ENCODE data around the gene KRT37. TPM values are rescaled to one million over a fixed set of nuclear protein-coding genes. Genes with fewer than 3 reads are reported as not detected.

KRT37 gene
- not detected for total RNA-seq

DNA sequence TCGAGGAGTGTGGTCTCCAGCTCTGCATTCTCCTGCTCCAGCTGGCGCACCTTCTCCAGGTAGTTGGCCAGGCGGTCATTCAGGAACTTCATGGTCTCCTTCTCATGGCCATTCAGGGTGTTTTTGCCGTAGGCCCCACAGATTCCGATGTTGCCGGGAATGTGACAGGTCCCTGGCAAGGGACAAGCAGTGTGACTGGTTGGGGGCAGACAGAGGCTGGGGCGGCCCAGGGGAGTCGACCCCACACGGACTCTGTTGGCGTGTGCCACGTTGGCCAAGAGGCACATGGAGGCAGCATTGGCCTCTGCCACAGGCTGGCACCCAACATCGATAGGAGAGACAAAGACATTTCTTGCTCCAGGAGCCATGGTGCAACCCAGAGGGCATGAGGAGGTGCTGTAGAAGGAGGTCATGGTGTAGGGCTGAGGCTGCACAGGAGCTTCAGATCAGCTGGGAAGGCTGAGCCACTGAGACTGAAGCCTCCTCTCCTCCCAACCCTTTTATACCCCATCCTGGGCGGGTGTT, at the start of gene KRT37:
TSS of gene KRT37 (minus strand) at position 475 of the 525 bp plus-strand sequence. CDS start at position 413, 62 bp downstream.
- no peak for ATAC-seq (replicated peaks)
- Mint-ChIP-seq H3K27me3 (no peaks in the 10 kb centered on the region), H3K36me3 (ENCODE audit: low read depth) (no peaks in the 10 kb centered on the region), H3K9me3 (no peaks in the 10 kb centered on the region), H3K4me3 (no peak within 1 kb of the TSS), H3K4me1 (peaks cover 4% of the 10 kb centered on the region), H3K27ac (peak within 1 kb of the TSS; percentile 6)

DNA sequence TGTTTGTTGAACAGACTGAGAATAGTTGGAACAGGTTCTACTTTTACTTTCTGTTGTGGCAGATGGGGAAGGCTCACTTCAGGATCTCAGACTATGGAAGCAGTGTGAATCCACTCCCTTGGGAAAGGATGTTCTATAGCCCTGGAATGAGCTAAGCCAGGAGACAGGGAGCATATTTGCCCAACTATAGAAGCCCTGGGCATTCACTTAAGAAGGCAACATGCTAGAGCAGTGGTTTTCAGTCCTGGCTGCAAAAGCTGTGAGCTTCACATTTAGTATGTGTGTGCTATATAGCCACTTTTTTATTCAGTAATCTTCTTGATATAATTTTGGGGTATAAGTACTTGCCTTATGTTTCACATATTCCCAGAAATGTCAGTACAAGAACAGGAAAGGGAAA, 44.0 kb upstream of the KRT37 start:
- no peak for ATAC-seq (replicated peaks)
- Mint-ChIP-seq H3K36me3 (ENCODE audit: low read depth) (no peaks in the 10 kb centered on the region), H3K27me3 (no peaks in the 10 kb centered on the region), H3K4me3 (no peak overlapping the region), H3K27ac (no peak overlapping the region), H3K4me1 (no peaks in the 10 kb centered on the region), H3K9me3 (peaks cover 4% of the 10 kb centered on the region)

DNA sequence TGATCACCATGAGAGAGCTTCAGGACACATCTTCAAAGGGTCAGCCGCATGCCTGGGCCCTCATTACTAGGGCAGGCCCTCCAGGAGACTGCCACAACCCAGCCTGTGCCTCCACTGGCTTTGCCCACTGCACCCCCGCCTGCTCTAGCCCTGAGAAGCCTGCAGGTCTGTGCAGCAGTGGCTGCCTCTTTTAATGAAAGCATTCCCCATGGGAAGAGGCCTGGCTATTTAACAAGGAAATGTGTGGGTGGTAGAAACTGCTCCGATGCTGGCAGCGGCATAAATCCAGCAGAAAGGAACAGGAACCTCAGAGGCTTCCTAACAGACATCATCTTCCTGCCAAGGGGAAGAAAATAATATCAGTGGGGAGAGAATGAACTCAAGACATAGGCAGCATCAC, 43.2 kb upstream of the KRT37 start:
- H3K27me3 Mint-ChIP-seq = no peaks in the 10 kb centered on the region
- no peak for ATAC-seq (replicated peaks)

DNA sequence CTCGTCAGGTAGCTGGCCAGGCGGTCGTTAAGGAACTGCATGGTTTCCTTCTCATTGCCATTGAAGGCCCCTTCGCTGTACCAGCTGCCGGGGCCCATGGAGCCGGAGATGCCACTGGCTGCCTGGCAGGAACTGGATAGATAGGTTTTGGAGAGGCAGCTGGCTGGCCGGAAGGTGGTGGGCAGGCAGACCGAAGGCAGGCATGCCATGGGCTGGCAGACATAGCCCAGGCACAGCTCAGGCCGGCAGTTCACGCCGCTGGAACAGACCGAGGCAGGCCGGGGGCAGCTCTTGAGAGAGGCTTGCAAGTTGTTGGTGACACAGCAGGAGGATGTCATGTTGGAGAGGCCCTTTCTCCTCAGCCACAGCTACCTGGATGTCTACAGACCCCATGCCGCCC, 42.6 kb upstream of the KRT37 start, which contains the start of gene KRT32:
TSS of gene KRT32 (minus strand) at position 399 of the 400 bp plus-strand sequence. CDS start at position 338, 61 bp downstream.
- no peak within 1 kb of the TSS for H3K4me3 Mint-ChIP-seq
- no peaks in the 10 kb centered on the region for H3K4me1 Mint-ChIP-seq
- ATAC-seq (replicated peaks) = no peak
- no peaks in the 10 kb centered on the region for H3K27me3 Mint-ChIP-seq
- H3K27ac Mint-ChIP-seq = no peak within 1 kb of the TSS
- H3K9me3 Mint-ChIP-seq = peaks cover 4% of the 10 kb centered on the region
- H3K36me3 Mint-ChIP-seq (ENCODE audit: low read depth) = no peaks in the 10 kb centered on the region

More for the DNA sequence above, 43.2 kb upstream of the KRT37 start:
- H3K4me3 Mint-ChIP-seq = no peak overlapping the region
- peaks cover 4% of the 10 kb centered on the region for H3K9me3 Mint-ChIP-seq
- no peak overlapping the region for H3K27ac Mint-ChIP-seq
- no peaks in the 10 kb centered on the region for H3K36me3 Mint-ChIP-seq (ENCODE audit: low read depth)
- no peaks in the 10 kb centered on the region for H3K4me1 Mint-ChIP-seq

DNA sequence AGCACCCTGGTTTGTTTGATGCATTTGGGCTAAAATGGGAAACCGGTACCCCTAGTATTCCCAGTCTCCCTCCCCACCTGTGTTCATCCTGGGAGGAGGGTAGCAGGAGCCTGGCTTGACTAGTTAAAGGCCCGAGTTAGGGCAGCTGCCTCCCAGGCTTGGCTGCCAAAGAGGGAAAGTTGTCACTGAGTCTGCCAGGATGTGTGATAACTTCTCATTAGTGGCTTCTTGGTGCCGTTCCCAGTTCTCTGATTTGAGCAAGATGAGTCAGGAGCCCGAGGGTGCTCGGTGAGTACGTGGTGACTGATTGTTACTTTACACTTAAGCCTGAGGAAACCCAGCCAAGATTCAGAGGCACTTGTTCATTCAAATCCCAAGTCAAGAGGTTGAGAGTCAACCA, 40.3 kb upstream of the KRT37 start:
- no peaks in the 10 kb centered on the region for H3K27me3 Mint-ChIP-seq
- peak; percentile 37 for ATAC-seq (replicated peaks)
- H3K27ac Mint-ChIP-seq = no peak overlapping the region

DNA sequence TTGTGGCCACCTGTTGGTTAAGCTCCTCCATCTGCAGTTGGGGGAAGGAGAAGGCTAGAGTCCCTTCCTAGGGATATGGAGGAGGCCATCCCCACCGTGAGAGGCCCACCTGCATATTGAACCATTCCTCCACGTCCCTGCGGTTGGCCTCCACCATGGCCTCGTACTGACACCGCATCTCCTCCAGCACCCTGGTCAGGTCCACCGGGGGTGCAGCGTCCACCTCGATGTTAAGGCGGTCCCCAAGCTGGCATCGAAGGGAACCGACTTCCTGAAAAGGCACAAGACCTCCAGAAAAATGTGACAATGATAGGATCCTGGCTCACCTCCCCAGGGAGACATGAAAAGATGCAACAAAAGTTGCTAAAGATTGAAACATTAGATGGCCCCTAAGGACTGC, 39.8 kb upstream of the KRT37 start:
- Mint-ChIP-seq H3K4me3 (no peak overlapping the region), H3K9me3 (peaks cover 4% of the 10 kb centered on the region), H3K27ac (no peak overlapping the region), H3K27me3 (no peaks in the 10 kb centered on the region), H3K4me1 (no peaks in the 10 kb centered on the region), H3K36me3 (ENCODE audit: low read depth) (no peaks in the 10 kb centered on the region)
- no peak for ATAC-seq (replicated peaks)

More for the DNA sequence above, 40.3 kb upstream of the KRT37 start:
- Mint-ChIP-seq H3K36me3 (ENCODE audit: low read depth) (no peaks in the 10 kb centered on the region), H3K9me3 (peaks cover 4% of the 10 kb centered on the region), H3K4me1 (no peaks in the 10 kb centered on the region), H3K4me3 (no peak overlapping the region)

DNA sequence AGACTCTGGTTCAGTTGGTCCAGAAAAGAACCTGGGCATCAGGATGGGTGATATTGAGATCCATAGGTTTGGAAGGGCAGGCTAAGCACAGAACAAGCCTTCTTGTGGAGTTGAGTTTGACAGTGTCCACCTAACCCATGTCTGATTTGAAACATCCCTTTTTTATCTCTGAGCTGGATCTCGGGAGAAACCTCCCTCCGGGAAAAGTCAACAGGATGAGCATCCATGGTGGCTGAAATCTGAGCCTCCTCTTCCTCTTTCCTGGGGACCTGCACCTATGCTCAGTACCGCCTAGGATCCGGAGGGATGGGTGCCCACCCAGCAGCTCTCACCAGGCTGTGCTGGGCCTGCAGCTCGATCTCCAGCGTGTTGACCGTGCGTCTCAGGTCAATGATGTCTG, 39.4 kb upstream of the KRT37 start:
- ATAC-seq (replicated peaks) = no peak
- Mint-ChIP-seq H3K27me3 (no peaks in the 10 kb centered on the region), H3K27ac (no peak overlapping the region), H3K4me3 (no peak overlapping the region), H3K4me1 (no peaks in the 10 kb centered on the region), H3K9me3 (peaks cover 4% of the 10 kb centered on the region), H3K36me3 (ENCODE audit: low read depth) (no peaks in the 10 kb centered on the region)

DNA sequence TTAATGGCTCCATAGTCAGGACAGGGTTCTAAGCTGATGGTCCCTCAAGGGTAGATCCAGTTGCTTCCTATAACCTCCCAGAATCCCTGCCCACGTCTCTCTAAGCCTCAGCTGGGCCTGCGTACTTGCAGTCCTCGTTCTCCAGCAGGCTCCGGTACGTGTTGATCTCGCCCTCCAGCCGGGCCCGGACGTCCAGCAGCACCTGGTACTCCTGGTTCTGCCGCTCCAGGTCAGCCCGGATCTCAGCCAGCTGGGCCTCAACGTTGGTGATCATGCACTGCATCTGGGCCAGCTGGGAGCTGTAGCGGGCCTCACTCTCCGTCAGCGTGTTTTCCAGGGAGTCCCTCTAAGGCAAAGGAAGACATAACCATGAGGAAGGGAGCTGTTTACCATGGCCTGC, 38.3 kb upstream of the KRT37 start:
- Mint-ChIP-seq H3K4me1 (no peaks in the 10 kb centered on the region), H3K27me3 (no peaks in the 10 kb centered on the region), H3K36me3 (ENCODE audit: low read depth) (no peaks in the 10 kb centered on the region), H3K27ac (no peak overlapping the region), H3K4me3 (no peak overlapping the region), H3K9me3 (no peaks in the 10 kb centered on the region)
- no peak for ATAC-seq (replicated peaks)

DNA sequence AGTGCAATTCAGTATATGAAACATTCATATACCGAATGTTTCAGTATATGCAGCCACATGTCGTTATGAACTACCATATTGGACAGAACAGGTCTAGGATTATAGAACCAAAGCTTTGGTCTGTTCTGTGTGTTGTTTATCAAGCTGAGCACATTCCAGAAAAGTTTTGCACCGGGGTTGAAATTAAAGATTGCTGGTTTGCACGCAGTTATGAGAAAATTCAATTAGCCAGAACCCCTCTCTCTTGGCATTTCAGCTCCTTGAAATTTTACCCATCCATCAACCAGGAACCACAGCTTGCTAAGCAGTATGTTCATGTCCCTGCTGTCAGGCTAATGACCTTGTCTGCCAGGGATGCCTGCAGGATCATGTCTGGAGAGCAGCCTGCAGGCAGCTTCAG, 33.3 kb upstream of the KRT37 start:
- H3K9me3 Mint-ChIP-seq = no peaks in the 10 kb centered on the region
- H3K4me1 Mint-ChIP-seq = no peaks in the 10 kb centered on the region
- ATAC-seq (replicated peaks) = no peak
- H3K27me3 Mint-ChIP-seq = no peaks in the 10 kb centered on the region
- no peaks in the 10 kb centered on the region for H3K36me3 Mint-ChIP-seq (ENCODE audit: low read depth)
- H3K27ac Mint-ChIP-seq = peak overlapping the region; percentile 29
- H3K4me3 Mint-ChIP-seq = no peak overlapping the region

DNA sequence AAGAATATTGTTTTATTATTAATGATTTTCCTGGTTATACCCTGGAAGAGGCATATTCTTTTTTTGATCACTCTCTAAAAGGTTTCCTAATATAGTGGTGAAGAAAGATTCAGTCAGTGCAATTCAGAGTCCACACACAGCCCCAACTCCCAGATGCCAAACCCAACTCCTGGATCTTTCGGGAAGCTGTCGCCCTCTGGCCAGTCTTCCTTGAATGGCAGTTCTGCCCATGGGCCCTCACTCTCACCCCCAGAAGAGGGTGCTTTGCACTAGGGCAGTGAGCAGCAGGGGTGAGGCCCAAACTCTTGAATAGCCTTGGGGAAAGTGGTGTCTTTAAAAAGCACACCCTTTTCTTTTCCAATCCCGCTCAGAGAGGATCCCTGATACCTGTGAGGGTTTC, 31.8 kb upstream of the KRT37 start:
- Mint-ChIP-seq H3K27ac (no peak overlapping the region), H3K4me1 (no peaks in the 10 kb centered on the region), H3K27me3 (peaks cover 2% of the 10 kb centered on the region), H3K9me3 (no peaks in the 10 kb centered on the region), H3K4me3 (no peak overlapping the region), H3K36me3 (ENCODE audit: low read depth) (no peaks in the 10 kb centered on the region)
- no peak for ATAC-seq (replicated peaks)

DNA sequence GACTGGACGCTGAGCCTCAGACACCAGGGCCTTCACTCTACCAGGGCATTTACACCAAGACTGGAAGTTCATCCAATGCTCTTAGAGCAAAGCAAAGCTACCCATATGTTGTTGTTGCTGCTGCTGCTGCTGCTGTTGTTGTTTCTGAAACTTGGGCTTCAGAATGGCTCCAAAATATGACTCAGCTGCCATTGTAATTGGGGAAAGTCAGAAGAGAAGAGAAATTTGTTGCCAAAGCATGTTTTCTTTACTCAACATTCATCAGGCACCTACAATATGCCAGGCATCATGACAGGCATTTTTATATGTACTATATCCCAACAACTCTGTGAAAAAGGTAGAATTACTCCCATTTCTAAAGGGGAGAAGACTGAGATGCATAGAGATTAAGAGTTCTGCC, 30.9 kb upstream of the KRT37 start:
- Mint-ChIP-seq H3K27me3 (peaks cover 4% of the 10 kb centered on the region), H3K4me3 (no peak overlapping the region), H3K4me1 (no peaks in the 10 kb centered on the region), H3K27ac (peak overlapping the region; percentile 6), H3K9me3 (no peaks in the 10 kb centered on the region), H3K36me3 (ENCODE audit: low read depth) (no peaks in the 10 kb centered on the region)
- no peak for ATAC-seq (replicated peaks)

DNA sequence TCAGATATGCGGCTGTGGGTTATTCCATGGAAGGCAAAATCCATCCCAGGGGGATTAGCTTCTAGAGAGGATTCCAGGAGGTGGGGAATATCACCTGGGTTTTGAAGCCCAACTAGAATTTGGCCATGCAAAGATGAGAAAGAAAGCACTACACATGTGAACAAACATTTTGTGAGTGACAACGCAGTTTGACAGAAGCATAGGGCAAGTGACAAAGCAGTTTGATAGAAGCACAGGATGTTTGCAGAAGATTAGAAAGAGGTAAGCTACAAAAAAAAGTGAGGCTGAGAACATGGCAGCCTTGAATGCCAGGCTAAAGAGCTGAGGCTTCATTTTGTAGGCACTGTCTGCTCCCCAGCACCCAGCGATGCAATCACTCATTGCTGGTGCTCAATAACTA, 28.7 kb upstream of the KRT37 start:
- Mint-ChIP-seq H3K27me3 (peaks cover 9% of the 10 kb centered on the region), H3K4me3 (no peak overlapping the region), H3K4me1 (no peaks in the 10 kb centered on the region), H3K9me3 (no peaks in the 10 kb centered on the region), H3K27ac (no peak overlapping the region), H3K36me3 (ENCODE audit: low read depth) (no peaks in the 10 kb centered on the region)
- ATAC-seq (replicated peaks) = no peak

DNA sequence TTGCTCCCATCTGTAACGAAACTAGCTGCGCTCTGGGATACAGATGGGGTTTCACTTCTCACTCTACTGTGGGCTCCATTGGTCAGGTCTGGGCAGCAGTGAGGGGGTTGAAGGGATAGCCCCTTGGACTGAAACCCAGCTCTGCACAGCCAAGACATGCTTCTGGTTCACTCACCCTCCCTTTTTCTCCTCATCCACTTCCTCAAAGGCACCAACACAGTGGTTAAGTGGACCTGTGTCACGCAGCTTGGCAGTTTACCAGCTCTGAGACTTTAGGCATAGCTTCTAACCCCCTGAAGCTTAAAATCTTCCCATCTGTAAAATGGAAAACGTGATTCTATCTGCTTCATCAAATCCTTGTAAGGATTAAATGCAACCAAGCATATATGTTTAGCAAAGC, 27.9 kb upstream of the KRT37 start:
- no peak overlapping the region for H3K4me3 Mint-ChIP-seq
- H3K27me3 Mint-ChIP-seq = peaks cover 9% of the 10 kb centered on the region

DNA sequence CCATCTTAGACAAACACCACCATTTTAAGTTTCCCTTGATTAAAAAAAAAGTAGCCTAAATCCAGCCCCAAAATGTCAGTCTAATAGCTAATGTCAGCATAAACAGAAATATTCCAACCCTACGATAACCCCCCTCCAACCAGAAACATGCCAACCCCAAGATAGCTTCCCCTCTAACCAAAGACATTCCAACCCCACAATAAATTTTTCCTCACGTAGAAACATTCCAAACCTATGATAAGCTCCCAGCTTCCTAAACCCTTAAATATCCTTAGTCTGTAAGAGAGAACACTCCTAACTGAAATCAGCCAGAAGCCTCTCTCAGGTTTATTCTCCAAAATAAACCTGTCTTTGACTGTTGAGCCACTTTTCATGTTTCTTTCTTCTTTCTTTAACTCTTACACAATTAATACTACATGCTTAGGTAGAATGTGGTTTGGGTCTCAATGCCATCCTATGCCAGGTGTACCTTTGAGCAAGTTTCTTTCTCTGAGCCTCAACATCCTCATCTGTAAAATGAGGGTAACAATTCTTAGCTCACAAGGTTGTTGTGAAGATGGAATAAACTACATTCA, 26.9 kb upstream of the KRT37 start:
- Mint-ChIP-seq H3K27ac (no peak overlapping the region), H3K9me3 (no peaks in the 10 kb centered on the region), H3K4me1 (no peaks in the 10 kb centered on the region), H3K36me3 (ENCODE audit: low read depth) (no peaks in the 10 kb centered on the region), H3K4me3 (no peak overlapping the region), H3K27me3 (peaks cover 9% of the 10 kb centered on the region)
- ATAC-seq (replicated peaks) = no peak

More for the DNA sequence above, 27.9 kb upstream of the KRT37 start:
- no peak for ATAC-seq (replicated peaks)
- H3K27ac Mint-ChIP-seq = no peak overlapping the region
- H3K36me3 Mint-ChIP-seq (ENCODE audit: low read depth) = no peaks in the 10 kb centered on the region
- H3K4me1 Mint-ChIP-seq = no peaks in the 10 kb centered on the region
- no peaks in the 10 kb centered on the region for H3K9me3 Mint-ChIP-seq

DNA sequence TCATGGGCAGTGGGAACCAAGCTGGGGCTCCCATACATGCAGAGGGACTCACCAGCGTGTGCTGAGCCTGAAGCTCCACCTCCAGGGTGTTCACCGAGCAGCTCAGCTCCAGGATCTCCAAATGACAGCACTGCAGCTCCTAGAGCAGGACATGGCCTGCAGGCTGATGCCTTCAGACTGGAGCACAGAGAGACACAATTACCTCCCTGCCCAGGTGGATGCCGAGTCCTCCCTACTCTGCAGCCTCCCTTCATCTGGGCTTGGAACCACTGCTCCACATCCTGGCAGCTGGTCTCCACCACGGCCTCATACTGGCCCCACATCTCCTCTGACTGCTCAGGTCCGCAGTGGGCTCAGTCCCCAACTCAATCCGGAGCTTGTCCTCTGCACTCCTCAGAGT, 24.6 kb upstream of the KRT37 start:
- Mint-ChIP-seq H3K27ac (no peak overlapping the region), H3K27me3 (peaks cover 9% of the 10 kb centered on the region), H3K4me3 (no peak overlapping the region), H3K9me3 (no peaks in the 10 kb centered on the region), H3K36me3 (ENCODE audit: low read depth) (no peaks in the 10 kb centered on the region), H3K4me1 (no peaks in the 10 kb centered on the region)
- ATAC-seq (replicated peaks) = no peak

DNA sequence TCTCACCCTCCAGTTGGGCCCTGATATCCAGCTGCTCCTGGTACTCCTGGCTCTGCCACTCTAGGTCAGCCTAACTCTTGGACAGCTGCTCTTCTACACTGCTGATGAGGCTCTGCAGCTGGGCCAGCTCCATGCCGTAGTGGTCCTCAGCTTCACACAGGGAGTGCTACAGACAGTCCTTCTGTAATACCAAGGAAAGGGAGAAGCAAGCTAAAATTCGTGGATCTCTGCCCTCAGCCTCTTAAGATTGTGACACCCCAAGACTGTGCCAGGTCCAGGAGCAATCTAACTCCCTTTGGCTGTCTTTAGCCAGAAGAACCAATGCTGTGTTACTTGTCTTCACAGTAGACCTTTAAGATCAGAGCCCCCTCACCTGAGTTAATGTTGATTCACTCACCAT, 24.1 kb upstream of the KRT37 start:
- H3K4me3 Mint-ChIP-seq = no peak overlapping the region
- H3K27ac Mint-ChIP-seq = no peak overlapping the region
- no peaks in the 10 kb centered on the region for H3K9me3 Mint-ChIP-seq
- H3K4me1 Mint-ChIP-seq = no peaks in the 10 kb centered on the region
- H3K27me3 Mint-ChIP-seq = peaks cover 9% of the 10 kb centered on the region
- H3K36me3 Mint-ChIP-seq (ENCODE audit: low read depth) = no peaks in the 10 kb centered on the region
- no peak for ATAC-seq (replicated peaks)
